HepG2 (cell line): ENCODE results near the gene IRF4. TPM values are rescaled to one million over a fixed set of nuclear protein-coding genes. Genes with fewer than 3 reads are reported as not detected.

ENCODE experiments used
- ATAC-seq: fragments of 200-7000 bp; cut with Tn5 transposase; 3 replicates; pipeline ENCODE4 v1.9.1; 2020; ENCODE audit warnings: mild to moderate bottlenecking, moderate library complexity
- BruUV-seq: library from RNA; stranded (reverse); fragments of 400-500 nt; replicated peaks from 2 replicates; lab custom pipeline; 2021; lab: Mats Ljungman, UMichigan
- CTCF ChIA-PET: fragments of 300-600 bp; formaldehyde crosslinking; extraction: SDS; loops from one replicate; lab custom pipeline; 2021; ENCODE audit warnings: low total read pairs, inconsistent platforms, low intra/inter-chr PET ratio; lab: Yijun Ruan, JAX
- POLR2A ChIA-PET: fragments of 350-600 bp; sonication (Branson Sonifier 250); formaldehyde crosslinking; loops from one replicate; lab custom pipeline; 2020; ENCODE audit warnings: antibody characterized with exemption, inconsistent platforms; lab: Yijun Ruan, JAX
- DNase-seq: peaks from one replicate; pipeline ENCODE4 v3.0.0-alpha.2; 2015; ENCODE audit warnings: low spot score
- FAIRE-seq: peaks from 3 replicates; lab custom pipeline; 2011; peaks lifted over from hg19 to GRCh38; lab: Jason Lieb, UNC
- H2AFZ ChIP-seq: one replicate; pipeline ENCODE4 v1.6.1; 2011; ENCODE audit warnings: low read length, inconsistent platforms
- H3K27ac ChIP-seq: fragments of 300-600 bp; 3 replicates; pipeline ENCODE4 v1.8.0; 2011; ENCODE audit warnings: mixed run types, mild to moderate bottlenecking, mixed read lengths, low read length, inconsistent platforms; ENCODE audit not compliant: insufficient read depth; ENCODE audit errors: extremely low read length
- H3K27me3 ChIP-seq, 2 experiments: fragments of 200-600 bp in 1 of 2; 2 replicates in 1 of 2; 3 replicates in 1 of 2; pipeline versions ENCODE4 v1.6.0 to v1.8.0; 2011; ENCODE audit warnings: low read length in 2 of 2, mild to moderate bottlenecking in 2 of 2, moderate library complexity in 2 of 2, inconsistent platforms in 1 of 2; ENCODE audit not compliant: insufficient read depth in 2 of 2, control insufficient read depth in 1 of 2
- H3K36me3 ChIP-seq, 2 experiments: fragments of 200-600 bp in 1 of 2; replicated peaks in 1 of 2; 2 replicates in 1 of 2; 3 replicates in 1 of 2; pipeline versions ENCODE4 v1.5.1 to v1.8.0; 2011; ENCODE audit warnings: low read length in 2 of 2, inconsistent platforms in 1 of 2; ENCODE audit not compliant: insufficient read depth in 2 of 2, control insufficient read depth in 1 of 2
- H3K4me1 ChIP-seq: 2 replicates; pipeline ENCODE4 v1.5.1; 2012; ENCODE audit warnings: low read length, inconsistent platforms; ENCODE audit not compliant: insufficient read depth
- H3K4me2 ChIP-seq: 2 replicates; pipeline ENCODE4 v1.6.0; 2011; ENCODE audit warnings: low read depth, low read length, inconsistent platforms
- H3K4me3 ChIP-seq, 3 experiments: fragments of 200-600 bp in 1 of 3; sonication (generic), shearing (Covaris generic) in 1 of 3; replicated peaks in 1 of 3; 2 replicates each; pipeline ENCODE4 v1.5.1; 2011 to 2016; ENCODE audit warnings: low read length in 3 of 3, inconsistent platforms in 2 of 3, low read depth in 2 of 3, mild to moderate bottlenecking in 2 of 3, control low read depth in 1 of 3, mixed read lengths in 1 of 3; ENCODE audit not compliant: insufficient read depth in 1 of 3
- H3K79me2 ChIP-seq: one replicate; pipeline ENCODE4 v1.6.1; 2011; ENCODE audit warnings: low read length, inconsistent platforms; ENCODE audit not compliant: insufficient read depth
- H3K9ac ChIP-seq: 2 replicates; pipeline ENCODE4 v1.6.0; 2011; ENCODE audit warnings: mild to moderate bottlenecking, low read depth, low read length, inconsistent platforms; ENCODE audit not compliant: insufficient read depth
- H3K9me3 ChIP-seq: 2 replicates; pipeline ENCODE4 v1.5.1; 2012; ENCODE audit warnings: mild to moderate bottlenecking, low read length
- H4K20me1 ChIP-seq: 2 replicates; pipeline ENCODE4 v1.6.0; 2011; ENCODE audit warnings: inconsistent platforms, mild to moderate bottlenecking, low read length, moderate library complexity; ENCODE audit not compliant: insufficient read depth
- NCOA5 ChIP-seq: sonication (generic); formaldehyde crosslinking; IDR thresholded peaks from 2 replicates; pipeline ENCODE4 v1.4.0; 2020; ENCODE audit warnings: missing genetic modification reagents
- ZNF629 ChIP-seq: sonication (generic); formaldehyde crosslinking; conservative IDR thresholded peaks from 2 replicates; pipeline ENCODE4 v1.5.0; 2020; ENCODE audit warnings: missing genetic modification reagents
- ZNF749 ChIP-seq: sonication (generic); formaldehyde crosslinking; IDR thresholded peaks from 2 replicates; pipeline ENCODE4 v1.8.0; 2022; ENCODE audit warnings: mild to moderate bottlenecking, missing genetic modification reagents, moderate library complexity, borderline replicate concordance
- WGBS: methylation state at CpG from one replicate; pipeline ENCODE4 v1.1.6; 2017; ENCODE audit warnings: low lambda C conversion rate; 5-methylcytosine and 5-hydroxymethylcytosine counted together
- in situ Hi-C: cut with HindIII; loops from 2 replicates; pipeline ENCODE4 v1.10.0; 2017; ENCODE audit warnings: low pct_unique_long_range_greater_than_20kb; ENCODE audit not compliant: extremely low pct_ligation_motif_present
- intact Hi-C: fragments of 100-400 bp; cut with micrococcal nuclease; formaldehyde crosslinking; loops from one replicate; pipeline ENCODE4 v1.10.0; 2022; ENCODE audit not compliant: unreplicated experiment
- polyA plus RNA-seq, 8 experiments: library from polyadenylated mRNA; depleted of rRNA in 3 of 8; stranded (reverse) in 7 of 8; unstranded in 1 of 8; fragments of >200 nt; fragmentation: Illumina TruSeq in 4 of 8; extraction: Trizol in 4 of 8; gene quantifications; 2 replicates each; pipeline versions ENCODE4 v1.2.1 to v1.2.3, GENCODE V29; 2011 to 2016; ENCODE audit warnings: low read depth in 4 of 8, missing spikeins in 1 of 8, mixed read lengths in 1 of 8; ENCODE audit not compliant: insufficient read depth in 1 of 8
- total RNA-seq, 5 experiments: library from RNA; depleted of rRNA; stranded (reverse); fragments of >200 nt; fragmentation: Illumina TruSeq; extraction: Trizol; gene quantifications; 2 replicates each; pipeline ENCODE4 v1.2.3, GENCODE V29; 2016; ENCODE audit warnings: low read depth in 1 of 5
- TF ChIP-seq, protein P1 (sequence below): sonication (generic); formaldehyde crosslinking; IDR thresholded peaks from 2 replicates; pipeline ENCODE4 v1.4.0; 2020; ENCODE audit warnings: mild to moderate bottlenecking, missing genetic modification reagents, borderline replicate concordance

The IRF4 gene
- total and polyA plus RNA-seq, 2 of the 13 experiments (the other 11 are each of a cell fraction or from before 2014, with no cell fraction given) = 0.07 to 0.09 TPM

DNA sequence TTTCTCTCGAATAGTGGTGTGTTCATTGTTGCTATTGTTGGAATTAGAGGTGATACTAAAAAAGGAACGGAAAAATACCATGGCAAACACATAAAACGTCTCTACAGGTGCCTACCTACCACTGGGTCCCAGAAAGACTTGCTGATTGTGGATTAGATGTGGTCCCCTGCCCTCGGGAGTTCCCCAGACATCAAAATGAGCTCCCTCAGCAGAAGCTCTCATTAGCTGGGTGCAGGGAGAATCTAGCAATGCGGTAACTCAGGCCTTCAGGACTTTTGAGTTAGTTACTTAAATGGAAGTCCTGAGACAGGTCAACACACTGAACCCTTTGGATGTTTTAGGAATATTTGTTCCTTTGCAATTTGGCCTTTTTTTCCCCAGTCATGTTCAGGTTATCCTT is 6.1 kb downstream of the IRF4 start (continued):
- TF ChIP-seq, protein P1, sequence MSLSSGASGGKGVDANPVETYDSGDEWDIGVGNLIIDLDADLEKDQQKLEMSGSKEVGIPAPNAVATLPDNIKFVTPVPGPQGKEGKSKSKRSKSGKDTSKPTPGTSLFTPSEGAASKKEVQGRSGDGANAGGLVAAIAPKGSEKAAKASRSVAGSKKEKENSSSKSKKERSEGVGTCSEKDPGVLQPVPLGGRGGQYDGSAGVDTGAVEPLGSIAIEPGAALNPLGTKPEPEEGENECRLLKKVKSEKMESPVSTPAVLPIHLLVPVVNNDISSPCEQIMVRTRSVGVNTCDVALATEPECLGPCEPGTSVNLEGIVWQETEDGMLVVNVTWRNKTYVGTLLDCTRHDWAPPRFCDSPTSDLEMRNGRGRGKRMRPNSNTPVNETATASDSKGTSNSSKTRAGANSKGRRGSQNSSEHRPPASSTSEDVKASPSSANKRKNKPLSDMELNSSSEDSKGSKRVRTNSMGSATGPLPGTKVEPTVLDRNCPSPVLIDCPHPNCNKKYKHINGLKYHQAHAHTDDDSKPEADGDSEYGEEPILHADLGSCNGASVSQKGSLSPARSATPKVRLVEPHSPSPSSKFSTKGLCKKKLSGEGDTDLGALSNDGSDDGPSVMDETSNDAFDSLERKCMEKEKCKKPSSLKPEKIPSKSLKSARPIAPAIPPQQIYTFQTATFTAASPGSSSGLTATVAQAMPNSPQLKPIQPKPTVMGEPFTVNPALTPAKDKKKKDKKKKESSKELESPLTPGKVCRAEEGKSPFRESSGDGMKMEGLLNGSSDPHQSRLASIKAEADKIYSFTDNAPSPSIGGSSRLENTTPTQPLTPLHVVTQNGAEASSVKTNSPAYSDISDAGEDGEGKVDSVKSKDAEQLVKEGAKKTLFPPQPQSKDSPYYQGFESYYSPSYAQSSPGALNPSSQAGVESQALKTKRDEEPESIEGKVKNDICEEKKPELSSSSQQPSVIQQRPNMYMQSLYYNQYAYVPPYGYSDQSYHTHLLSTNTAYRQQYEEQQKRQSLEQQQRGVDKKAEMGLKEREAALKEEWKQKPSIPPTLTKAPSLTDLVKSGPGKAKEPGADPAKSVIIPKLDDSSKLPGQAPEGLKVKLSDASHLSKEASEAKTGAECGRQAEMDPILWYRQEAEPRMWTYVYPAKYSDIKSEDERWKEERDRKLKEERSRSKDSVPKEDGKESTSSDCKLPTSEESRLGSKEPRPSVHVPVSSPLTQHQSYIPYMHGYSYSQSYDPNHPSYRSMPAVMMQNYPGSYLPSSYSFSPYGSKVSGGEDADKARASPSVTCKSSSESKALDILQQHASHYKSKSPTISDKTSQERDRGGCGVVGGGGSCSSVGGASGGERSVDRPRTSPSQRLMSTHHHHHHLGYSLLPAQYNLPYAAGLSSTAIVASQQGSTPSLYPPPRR (CRISPR knock-in tag) = no peak
- TF ChIP-seq ZNF629 = no peak
- no peak for TF ChIP-seq ZNF749 (CRISPR knock-in tag)

DNA sequence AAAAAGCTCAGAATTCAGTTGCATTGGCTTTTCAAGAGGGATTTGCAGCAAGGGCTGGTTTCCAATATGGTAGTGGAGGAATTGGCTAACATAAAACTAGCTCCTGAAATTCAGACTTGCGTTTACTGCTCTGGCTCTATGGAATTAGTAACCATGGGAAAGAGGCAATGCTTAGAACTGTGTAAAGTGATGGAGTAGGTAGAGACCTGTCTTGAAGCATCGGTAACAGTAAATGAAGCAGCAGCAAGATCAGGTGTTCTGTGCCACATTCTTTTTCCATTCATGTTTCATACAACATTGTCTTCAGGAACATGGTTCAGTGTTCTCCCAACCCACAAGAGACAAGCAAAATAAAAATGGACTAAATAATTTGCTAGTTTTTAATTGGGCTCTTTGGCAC is 6.5 kb downstream of the IRF4 start:
- H3K9me3 ChIP-seq = no peaks in the 10 kb centered on the region
- in situ Hi-C loops = no loop called here
- no peak for TF ChIP-seq NCOA5
- TF ChIP-seq, all 625 proteins: peak for 0
- FAIRE-seq = no peak
- Histone ChIP-seq H3K4me2 (no peak overlapping the region), H3K4me3 (no peak overlapping the region), H2AFZ (no peak overlapping the region), H4K20me1 (0 out of 2 replicates have a peak, but pooled peaks cover 3% of the 10 kb centered on the region), H3K9ac (no peak overlapping the region), H3K4me1 (no peaks in the 10 kb centered on the region), H3K36me3 (no peaks in the 10 kb centered on the region), H3K27ac (no peak overlapping the region), H3K27me3 (peaks cover 14 to 84% of the 10 kb centered on the region in 2 experiments), H3K79me2 (no peaks in the 10 kb centered on the region)
- no peak for ATAC-seq
- ChIA-PET CTCF (no interaction called here), POLR2A (no interaction called here)
- intact Hi-C loops = no loop called here
- 30% methylated on average over 2 of the region's 2 CpGs for WGBS
- no peak for DNase-seq
- no TSS peak for BruUV-seq
